GM19035 (cell line): ENCODE measurements around the gene C11orf52.
"Not testable (repeated sequence)": the region's sequence is repeated elsewhere in the genome, so short reads cannot be mapped to it uniquely, and the experiment has no call there.

Experiments used
- ATAC-seq: cut with Tn5 transposase; IDR thresholded peaks from one replicate; pipeline ENCODE4 v1.9.1; 2021; ENCODE audit not compliant: unreplicated experiment

The C11orf52 gene

GRCh38 chr11:111918390-111919256, at the start of gene C11orf52:
Gene C11orf52 (plus strand): TSS chr11:111918913. CDS start chr11:111918973, 60 bp downstream.
- no peak for ATAC-seq

DNA sequence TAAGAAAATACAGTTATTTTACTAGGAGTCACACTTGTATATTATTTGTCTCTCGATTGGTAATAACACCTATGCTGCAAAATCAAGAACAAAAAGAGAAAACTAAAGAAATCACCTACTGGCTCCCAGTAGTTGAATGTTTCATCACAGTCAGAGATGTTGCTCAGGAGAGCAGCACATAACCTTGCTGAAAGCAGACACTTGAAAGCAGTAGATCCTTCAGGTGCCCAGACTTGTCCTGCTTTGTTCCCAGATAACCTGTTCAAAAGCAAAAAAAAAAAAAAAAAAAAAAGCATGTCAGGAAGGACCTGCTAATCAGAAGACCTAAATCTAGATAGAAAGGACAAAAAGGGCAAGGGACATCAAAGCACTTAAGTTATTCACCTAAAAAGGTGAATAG, 48.6 kb upstream of the C11orf52 start:
- ATAC-seq = no peak

GRCh38 chr11:111870522-111870885, 48.2 kb upstream of the C11orf52 start:
- peak; percentile 3 for ATAC-seq

DNA sequence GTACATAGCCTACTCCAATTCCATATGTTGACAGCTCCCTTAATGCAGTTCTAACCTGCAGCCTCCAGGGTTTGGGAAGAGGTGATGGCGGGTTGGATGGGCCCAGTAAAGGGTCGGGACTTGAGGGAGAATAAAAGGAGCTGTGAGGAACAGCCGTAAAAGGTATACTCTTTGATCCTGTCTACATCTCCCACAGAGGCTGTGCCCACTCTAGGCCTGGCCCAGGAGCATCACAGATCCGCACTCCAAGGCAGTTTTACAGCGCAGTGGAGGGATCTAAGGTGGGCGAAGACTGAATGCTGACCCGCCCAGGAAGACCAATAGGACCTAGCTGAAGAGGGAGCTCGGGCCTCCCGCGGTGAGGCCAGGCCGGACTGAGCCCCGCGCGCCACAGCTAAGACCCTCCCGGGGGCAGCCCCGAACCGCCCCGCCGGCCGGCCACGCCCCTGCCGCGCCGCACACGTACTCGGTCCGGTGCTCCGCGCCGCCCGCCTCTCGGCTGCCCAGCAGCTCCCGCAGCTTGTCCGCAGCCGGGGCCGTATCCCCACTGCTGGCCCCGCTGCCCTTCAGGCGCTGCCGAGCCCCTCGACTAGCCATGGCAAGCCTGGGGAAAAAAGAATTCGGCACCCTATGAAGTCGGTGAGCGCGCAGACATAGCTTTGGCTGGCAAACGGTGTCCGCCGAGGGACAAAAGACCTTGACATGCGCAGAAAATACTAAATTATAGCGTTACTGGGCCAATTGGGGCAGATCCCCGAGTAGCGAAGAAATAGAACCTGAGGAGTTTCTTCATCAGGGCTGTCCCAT, 47.6 kb upstream of the C11orf52 start, which contains the start of gene ALG9:
ALG9 (minus strand) TSS at position 696 of the 807 bp plus-strand sequence; CDS start at position 597, 99 bp downstream.
- ATAC-seq = peak; percentile 91

- ATAC-seq = no peak
These were observed 47.0 kb upstream of the C11orf52 start for GRCh38 chr11:111871693-111872161.

- ATAC-seq = peak; percentile 13
These were observed 40.3 kb upstream of the C11orf52 start for GRCh38 chr11:111878385-111878848.

- peak; percentile 93 for ATAC-seq
These were observed 39.7 kb upstream of the C11orf52 start, which contains the start of the genes CFAP68 and FDXACB1 for GRCh38 chr11:111878849-111879636. Gene CFAP68 (plus strand): TSS chr11:111879541. CDS start chr11:111879561, 20 bp downstream. Gene FDXACB1 (minus strand): TSS chr11:111879165. CDS start chr11:111879132, 33 bp downstream.

GRCh38 chr11:111879637-111879960, 39.1 kb upstream of the C11orf52 start:
- no peak for ATAC-seq

DNA sequence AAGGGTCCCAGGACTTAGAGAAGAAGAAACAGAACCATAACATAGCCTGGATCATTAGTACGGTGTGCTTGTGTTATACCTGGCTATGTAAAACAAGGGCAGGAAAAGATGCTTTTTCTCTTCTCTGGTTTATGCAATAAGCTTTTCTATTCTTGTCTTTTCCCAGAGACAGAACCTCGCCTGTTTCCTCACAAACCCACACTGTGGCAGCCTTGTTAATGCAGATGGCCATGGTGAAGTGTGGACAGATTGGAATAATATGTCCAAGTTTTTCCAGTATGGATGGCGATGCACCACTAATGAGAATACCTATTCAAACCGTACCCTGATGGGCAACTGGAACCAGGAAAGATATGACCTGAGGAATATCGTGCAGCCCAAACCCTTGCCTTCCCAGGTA, 36.5 kb upstream of the C11orf52 start:
- ATAC-seq = no peak

GRCh38 chr11:111885053-111885452, 33.7 kb upstream of the C11orf52 start:
- not testable (repeated sequence) for ATAC-seq

DNA sequence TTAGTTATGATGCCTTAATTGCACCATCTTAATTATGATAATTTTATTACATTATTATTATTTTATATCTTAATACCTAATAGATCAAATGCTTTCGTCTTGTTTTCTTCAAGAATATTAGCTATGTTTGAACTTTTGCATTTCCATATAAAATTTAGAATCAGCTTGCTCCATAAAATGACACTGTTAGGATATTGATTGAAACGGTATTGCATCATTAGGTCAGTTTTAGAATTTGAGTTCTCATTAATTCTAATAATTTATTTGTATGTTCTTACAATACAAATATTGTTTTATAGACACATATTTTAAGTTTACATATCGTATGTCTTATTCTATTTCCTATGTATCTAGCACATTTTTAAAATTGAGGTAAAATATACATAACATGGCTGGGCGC, 32.7 kb upstream of the C11orf52 start:
- ATAC-seq = no peak

- no peak for ATAC-seq
These were observed 31.9 kb upstream of the C11orf52 start for GRCh38 chr11:111886844-111887243.

- ATAC-seq = no peak
These were observed 13.3 kb upstream of the C11orf52 start for GRCh38 chr11:111905411-111905810.

DNA sequence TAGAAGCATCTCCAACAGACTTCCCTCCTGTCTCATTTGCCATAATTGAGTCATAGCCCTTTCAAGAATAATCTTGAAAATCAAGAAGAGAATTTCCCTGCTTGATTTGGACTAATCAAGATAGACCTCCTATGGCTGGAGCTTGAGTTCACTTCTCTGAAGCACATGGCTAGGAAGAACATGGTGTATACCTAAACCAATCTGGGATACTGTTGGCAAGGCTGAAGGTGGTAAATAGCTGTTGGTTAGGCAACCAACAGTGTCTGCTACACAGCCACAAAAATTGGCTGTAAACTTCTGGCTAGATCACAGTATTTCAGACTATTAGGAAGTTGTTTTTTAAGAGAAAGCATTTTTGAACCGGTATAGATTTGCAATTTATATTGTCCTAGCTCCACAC, 12.0 kb upstream of the C11orf52 start:
- no peak for ATAC-seq

GRCh38 chr11:111908639-111909305, 9.9 kb upstream of the C11orf52 start:
- ATAC-seq = no peak

DNA sequence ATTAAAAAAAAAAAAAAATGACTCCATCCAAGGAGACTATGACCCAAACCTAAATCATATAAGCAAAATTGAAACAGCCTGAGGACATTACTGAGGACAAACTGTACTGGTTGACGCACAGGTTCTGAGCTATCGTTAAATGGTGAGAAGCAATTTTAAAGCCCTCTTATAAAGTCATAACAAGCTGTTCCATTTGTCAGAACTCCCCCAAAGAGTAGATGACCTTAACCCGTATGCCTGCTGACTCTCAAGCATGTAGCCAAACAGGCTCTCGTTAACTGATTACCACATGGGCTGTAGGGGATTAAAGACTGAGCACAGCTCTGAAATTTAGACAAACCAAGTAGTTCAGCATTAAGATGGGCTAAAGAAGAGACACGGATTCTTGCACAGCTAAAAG, 9.3 kb upstream of the C11orf52 start:
- ATAC-seq = no peak

- ATAC-seq = no peak
These were observed 7.8 kb upstream of the C11orf52 start for GRCh38 chr11:111910676-111911562.

GRCh38 chr11:111911563-111912401, 6.9 kb upstream of the C11orf52 start, which contains the start of gene CRYAB:
Gene CRYAB (minus strand): TSS chr11:111911770. CDS start chr11:111911724, 46 bp downstream.
- no peak for ATAC-seq
